HepG2 (cell line): ENCODE measurements around the gene CERS4. TPM values are rescaled to one million over a fixed set of nuclear protein-coding genes. Genes with fewer than 3 reads are reported as not detected.
A peak's percentile ranks its signal among the peaks of the same experiment; 100 is the strongest.

ENCODE experiments used
- BRD4 ChIP-seq: sonication (generic); formaldehyde crosslinking; IDR thresholded peaks from 2 replicates; pipeline ENCODE4 v1.4.0; 2020; ENCODE audit warnings: missing genetic modification reagents
- CCDC6 ChIP-seq: sonication (generic); formaldehyde crosslinking; IDR thresholded peaks from 2 replicates; pipeline ENCODE4 v1.8.1; 2022; ENCODE audit warnings: mild to moderate bottlenecking, missing genetic modification reagents, moderate library complexity
- FOSL2 ChIP-seq: sonication (generic); formaldehyde crosslinking; IDR thresholded peaks from 2 replicates; pipeline ENCODE4 v1.4.0; 2020; ENCODE audit warnings: missing genetic modification reagents
- GATA4 ChIP-seq: sonication (generic); IDR thresholded peaks from 2 replicates; pipeline ENCODE4 v1.6.1; 2016; ENCODE audit warnings: antibody characterized with exemption, low read depth, borderline replicate concordance
- HMGXB4 ChIP-seq, 2 experiments: sonication (generic) in 1 of 2; formaldehyde crosslinking in 1 of 2; IDR thresholded peaks; 2 replicates each; pipeline versions ENCODE4 v1.4.0 to v1.6.1; 2018 to 2020; ENCODE audit warnings: missing genetic modification reagents in 2 of 2, borderline replicate concordance in 1 of 2, low read depth in 1 of 2, mild to moderate bottlenecking in 1 of 2, missing biosample characterization in 1 of 2
- JUND ChIP-seq: sonication (generic); formaldehyde crosslinking; IDR thresholded peaks from 2 replicates; pipeline ENCODE4 v1.8.0; 2022; ENCODE audit warnings: mild to moderate bottlenecking, missing genetic modification reagents
- NONO ChIP-seq, 2 experiments: fragments of 450-650 bp in 1 of 2; sonication (generic) in 1 of 2; formaldehyde crosslinking in 1 of 2; IDR thresholded peaks in 1 of 2; conservative IDR thresholded peaks in 1 of 2; 2 replicates each; pipeline versions ENCODE4 v1.6.1 to v1.8.0; 2017 to 2022; ENCODE audit warnings: mild to moderate bottlenecking in 1 of 2, missing genetic modification reagents in 1 of 2, moderate library complexity in 1 of 2
- PITX1 ChIP-seq: sonication (generic); formaldehyde crosslinking; IDR thresholded peaks from 2 replicates; pipeline ENCODE4 v1.5.1; 2020; ENCODE audit warnings: mild to moderate bottlenecking, missing genetic modification reagents
- PRDM15 ChIP-seq: sonication (generic); formaldehyde crosslinking; IDR thresholded peaks from 2 replicates; pipeline ENCODE4 v1.4.0; 2020; ENCODE audit warnings: missing genetic modification reagents
- SOX13 ChIP-seq, 3 experiments: fragments of 450-650 bp in 1 of 3; sonication (generic) in 1 of 3; formaldehyde crosslinking in 1 of 3; IDR thresholded peaks in 2 of 3; conservative IDR thresholded peaks in 1 of 3; 2 replicates each; pipeline versions ENCODE4 v1.5.0 to v1.6.1; 2016 to 2020; ENCODE audit warnings: antibody characterized with exemption in 1 of 3, mild to moderate bottlenecking in 1 of 3, missing compliant biosample characterization in 1 of 3, missing genetic modification reagents in 1 of 3, moderate library complexity in 1 of 3
- TAF1 ChIP-seq: sonication (generic); formaldehyde crosslinking; IDR thresholded peaks from 2 replicates; pipeline ENCODE4 v1.4.0; 2020; ENCODE audit warnings: missing genetic modification reagents
- YEATS2 ChIP-seq: sonication (generic); formaldehyde crosslinking; IDR thresholded peaks from 2 replicates; pipeline ENCODE4 v1.4.0; 2020; ENCODE audit warnings: missing genetic modification reagents, borderline replicate concordance
- ZNF17 ChIP-seq: sonication (generic); formaldehyde crosslinking; IDR thresholded peaks from 2 replicates; pipeline ENCODE4 v1.5.0; 2020; ENCODE audit warnings: mild to moderate bottlenecking, missing genetic modification reagents
- ZNF430 ChIP-seq: sonication (generic); formaldehyde crosslinking; IDR thresholded peaks from 2 replicates; pipeline ENCODE4 v1.9.0; 2021; ENCODE audit warnings: mild to moderate bottlenecking, missing genetic modification reagents
- ZNF432 ChIP-seq: sonication (generic); formaldehyde crosslinking; IDR thresholded peaks from 2 replicates; pipeline ENCODE4 v1.5.0; 2020; ENCODE audit warnings: missing genetic modification reagents, mild to moderate bottlenecking, borderline replicate concordance
- ZNF574 ChIP-seq: sonication (generic); formaldehyde crosslinking; IDR thresholded peaks from 2 replicates; pipeline ENCODE4 v1.4.0; 2020; ENCODE audit warnings: missing genetic modification reagents
- polyA plus RNA-seq, 8 experiments: library from polyadenylated mRNA; depleted of rRNA in 3 of 8; stranded (reverse) in 7 of 8; unstranded in 1 of 8; fragments of >200 nt; fragmentation: Illumina TruSeq in 4 of 8; extraction: Trizol in 4 of 8; gene quantifications; 2 replicates each; pipeline versions ENCODE4 v1.2.1 to v1.2.3, GENCODE V29; 2011 to 2016; ENCODE audit warnings: low read depth in 4 of 8, missing spikeins in 1 of 8, mixed read lengths in 1 of 8; ENCODE audit not compliant: insufficient read depth in 1 of 8
- total RNA-seq, 5 experiments: library from RNA; depleted of rRNA; stranded (reverse); fragments of >200 nt; fragmentation: Illumina TruSeq; extraction: Trizol; gene quantifications; 2 replicates each; pipeline ENCODE4 v1.2.3, GENCODE V29; 2016; ENCODE audit warnings: low read depth in 1 of 5
- TF ChIP-seq, protein P1 (sequence below): sonication (generic); formaldehyde crosslinking; IDR thresholded peaks from 2 replicates; pipeline ENCODE4 v1.8.0; 2022; ENCODE audit warnings: missing genetic modification reagents, mild to moderate bottlenecking, moderate library complexity, borderline replicate concordance

CERS4 gene
- total and polyA plus RNA-seq, 2 of the 13 experiments (the other 11 are each of a cell fraction or from before 2014, with no cell fraction given) = 74.7 to 83.5 TPM

DNA sequence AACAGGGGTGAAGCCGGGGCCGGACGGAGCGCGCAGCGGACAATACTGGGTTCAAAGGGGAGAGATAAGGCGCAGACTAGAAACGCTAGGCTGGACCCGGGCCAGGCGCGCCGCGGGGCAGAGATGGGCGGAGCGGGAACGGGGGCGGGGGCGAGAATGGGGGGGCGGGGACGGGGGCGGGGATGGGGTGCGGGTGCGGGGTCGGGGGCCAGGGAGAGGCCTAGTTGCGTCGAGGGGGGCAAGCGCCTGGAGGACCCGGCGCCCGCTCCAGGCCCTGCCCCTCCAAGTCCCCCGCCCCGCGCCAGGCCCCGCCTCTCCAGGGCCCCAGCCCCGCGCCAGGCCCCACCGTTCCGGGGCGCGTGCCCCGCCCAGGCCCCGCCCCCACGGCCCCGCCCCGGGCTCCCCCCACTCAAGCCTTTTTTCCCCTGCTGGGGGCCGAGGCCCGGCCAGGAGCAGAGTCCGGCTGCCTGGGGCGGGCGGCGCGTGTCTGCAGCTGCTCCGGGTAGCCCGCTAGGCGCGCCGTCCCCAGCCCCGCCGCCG lies at the start of gene CERS4 (continued):
- TF ChIP-seq GATA4 (peak; percentile 48; the same call in 1 of the 2 replicates), ZNF574 (peak; percentile 22; the same call in 1 of the 2 replicates), ZNF430 (CRISPR knock-in tag) (no peak), BRD4 (CRISPR knock-in tag) (peak; percentile 15; the same call in 1 of the 2 replicates), PRDM15 (CRISPR knock-in tag) (no peak), FOSL2 (CRISPR knock-in tag) (0 out of 2 replicates have a peak, but pooled peaks have one; percentile 7), HMGXB4 (CRISPR knock-in tag; IDR thresholded peaks at IDR 0.05; ENCODE audit: borderline replicate concordance in 1 of 2, low read depth in 1 of 2) (0 out of 4 replicates have a peak, but pooled peaks of 1 of the 2 experiments have one; percentile 16), NONO (IDR thresholded peaks at IDR 0.05) (no peak), NONO (CRISPR knock-in tag; conservative IDR thresholded peaks at IDR 0.05) (peak; percentile 60; the same call in 1 of the 2 replicates), SOX13 (IDR thresholded peaks at IDR 0.05) (no peak), SOX13 (CRISPR knock-in tag; conservative IDR thresholded peaks at IDR 0.05 in 1 of 2, IDR thresholded peaks at IDR 0.05 in 1 of 2) (peak in 1 of 2 experiments; percentile 74; a peak in 2 of 4 replicates), PITX1 (CRISPR knock-in tag) (peak; percentile 28; the same call in 1 of the 2 replicates), TAF1 (CRISPR knock-in tag) (peak; percentile 32; the same call in 1 of the 2 replicates), ZNF432 (CRISPR knock-in tag) (no peak), CCDC6 (CRISPR knock-in tag) (peak; percentile 12; the same call in 1 of the 2 replicates), YEATS2 (CRISPR knock-in tag) (no peak), ZNF17 (CRISPR knock-in tag) (no peak), JUND (CRISPR knock-in tag) (no peak)
- TF ChIP-seq, protein P1, sequence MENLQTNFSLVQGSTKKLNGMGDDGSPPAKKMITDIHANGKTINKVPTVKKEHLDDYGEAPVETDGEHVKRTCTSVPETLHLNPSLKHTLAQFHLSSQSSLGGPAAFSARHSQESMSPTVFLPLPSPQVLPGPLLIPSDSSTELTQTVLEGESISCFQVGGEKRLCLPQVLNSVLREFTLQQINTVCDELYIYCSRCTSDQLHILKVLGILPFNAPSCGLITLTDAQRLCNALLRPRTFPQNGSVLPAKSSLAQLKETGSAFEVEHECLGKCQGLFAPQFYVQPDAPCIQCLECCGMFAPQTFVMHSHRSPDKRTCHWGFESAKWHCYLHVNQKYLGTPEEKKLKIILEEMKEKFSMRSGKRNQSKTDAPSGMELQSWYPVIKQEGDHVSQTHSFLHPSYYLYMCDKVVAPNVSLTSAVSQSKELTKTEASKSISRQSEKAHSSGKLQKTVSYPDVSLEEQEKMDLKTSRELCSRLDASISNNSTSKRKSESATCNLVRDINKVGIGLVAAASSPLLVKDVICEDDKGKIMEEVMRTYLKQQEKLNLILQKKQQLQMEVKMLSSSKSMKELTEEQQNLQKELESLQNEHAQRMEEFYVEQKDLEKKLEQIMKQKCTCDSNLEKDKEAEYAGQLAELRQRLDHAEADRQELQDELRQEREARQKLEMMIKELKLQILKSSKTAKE (CRISPR knock-in tag) = peak; percentile 86
